H1 (cell line): ENCODE data around the gene KPNA3. TPM values are rescaled to one million over a fixed set of nuclear protein-coding genes. Genes with fewer than 3 reads are reported as not detected.

Experiments used
- CTCF ChIA-PET: fragments of 300-600 bp; sonication (Branson Sonifier 250); formaldehyde crosslinking; loops from one replicate; lab custom pipeline; 2021; ENCODE audit not compliant: partially characterized antibody; lab: Charles Lee
- POLR2A ChIA-PET: fragments of 300-600 bp; sonication (Branson Sonifier 250); formaldehyde crosslinking; loops from one replicate; lab custom pipeline; 2021; ENCODE audit warnings: inconsistent platforms; ENCODE audit not compliant: partially characterized antibody; lab: Charles Lee
- DNase-seq, 2 experiments: peaks; one replicate each; pipeline versions ENCODE4 v3.0.0 to v3.0.0-alpha.2; 2010 to 2022; ENCODE audit warnings: low spot score in 2 of 2, low read depth in 1 of 2, mixed read lengths in 1 of 2
- FAIRE-seq: peaks from 2 replicates; lab custom pipeline; 2011; peaks lifted over from hg19 to GRCh38; lab: Jason Lieb, UNC
- H2AFZ ChIP-seq: 2 replicates; pipeline ENCODE4 v1.8.1; 2012; ENCODE audit warnings: low read length, inconsistent platforms
- H2AK5ac ChIP-seq: 2 replicates; pipeline ENCODE4 v1.6.1; 2013; ENCODE audit warnings: low read depth, low read length
- H2BK120ac ChIP-seq: replicated peaks from 2 replicates; pipeline ENCODE3; 2013; ENCODE audit warnings: low read depth, low read length, inconsistent platforms
- H2BK12ac ChIP-seq: 2 replicates; pipeline ENCODE4 v1.6.1; 2013; ENCODE audit warnings: low read depth, low read length
- H2BK15ac ChIP-seq: 2 replicates; pipeline ENCODE4 v1.6.1; 2013; ENCODE audit warnings: low read length
- H2BK20ac ChIP-seq: 2 replicates; pipeline ENCODE4 v1.6.1; 2013; ENCODE audit warnings: low read length
- H2BK5ac ChIP-seq: 2 replicates; pipeline ENCODE4 v1.6.1; 2013; ENCODE audit warnings: low read depth, low read length
- H3K14ac ChIP-seq: 2 replicates; pipeline ENCODE4 v1.6.1; 2013; ENCODE audit warnings: inconsistent platforms; ENCODE audit not compliant: insufficient read length
- H3K18ac ChIP-seq: 2 replicates; pipeline ENCODE4 v1.6.1; 2013; ENCODE audit warnings: low read length; ENCODE audit errors: extremely low read depth
- H3K23ac ChIP-seq: 2 replicates; pipeline ENCODE4 v1.6.1; 2013; ENCODE audit warnings: inconsistent platforms; ENCODE audit not compliant: insufficient read length
- H3K23me2 ChIP-seq: 2 replicates; pipeline ENCODE4 v1.6.1; 2013; ENCODE audit warnings: low read depth, low read length
- H3K27ac ChIP-seq: 2 replicates; pipeline ENCODE4 v1.6.1; 2011; ENCODE audit warnings: low read depth, low read length, inconsistent platforms
- H3K27me3 ChIP-seq, 4 experiments: replicated peaks in 1 of 4; 1 replicate in 1 of 4; 2 replicates in 3 of 4; pipeline versions ENCODE4 v1.6.1 to v1.8.1; 2011 to 2013; ENCODE audit warnings: low read length in 3 of 4, mild to moderate bottlenecking in 3 of 4, inconsistent platforms in 2 of 4, mixed read lengths in 2 of 4, moderate library complexity in 1 of 4; ENCODE audit not compliant: control insufficient read depth in 3 of 4, insufficient read depth in 3 of 4; ENCODE audit errors: extremely low read depth in 1 of 4
- H3K36me3 ChIP-seq, 4 experiments: 2 replicates each; pipeline versions ENCODE4 v1.6.1 to v1.8.1; 2011 to 2013; ENCODE audit warnings: mild to moderate bottlenecking in 4 of 4, low read length in 3 of 4, moderate library complexity in 2 of 4, control low read depth in 1 of 4, inconsistent platforms in 1 of 4; ENCODE audit not compliant: insufficient read depth in 4 of 4, control insufficient read depth in 2 of 4
- H3K4ac ChIP-seq: replicated peaks from 2 replicates; pipeline ENCODE3; 2013; ENCODE audit warnings: low read length, low read depth, mixed read lengths, inconsistent platforms; ENCODE audit not compliant: insufficient read length
- H3K4me1 ChIP-seq, 4 experiments: replicated peaks in 1 of 4; 1 replicate in 1 of 4; 2 replicates in 3 of 4; pipeline versions ENCODE4 v1.6.1 to v1.8.1; 2011 to 2013; ENCODE audit warnings: low read length in 3 of 4, inconsistent platforms in 2 of 4, mixed read lengths in 1 of 4; ENCODE audit not compliant: insufficient read depth in 4 of 4, control insufficient read depth in 3 of 4
- H3K4me2 ChIP-seq, 2 experiments: 2 replicates each; pipeline versions ENCODE4 v1.6.1 to v1.8.1; 2011 to 2013; ENCODE audit warnings: low read depth in 2 of 2, low read length in 2 of 2, control low read depth in 1 of 2, inconsistent platforms in 1 of 2, mild to moderate bottlenecking in 1 of 2; ENCODE audit not compliant: insufficient read depth in 1 of 2
- H3K4me3 ChIP-seq, 4 experiments: fragments of 200-600, 300-600 bp in 1 of 4; sonication (generic), shearing (Covaris generic), sonication (Bioruptor Twin) in 1 of 4; 2 replicates each; pipeline versions ENCODE4 v1.5.1 to v1.8.1; 2011 to 2016; ENCODE audit warnings: low read length in 4 of 4, low read depth in 3 of 4, control low read depth in 2 of 4, inconsistent platforms in 2 of 4, mild to moderate bottlenecking in 2 of 4, mixed read lengths in 1 of 4, moderate library complexity in 1 of 4; ENCODE audit not compliant: insufficient read depth in 2 of 4; ENCODE audit errors: extremely low read depth in 1 of 4
- H3K56ac ChIP-seq: replicated peaks from 2 replicates; pipeline ENCODE3; 2013; ENCODE audit warnings: low read depth, mild to moderate bottlenecking, mixed read lengths, low read length, inconsistent platforms; ENCODE audit not compliant: insufficient read length
- H3K79me1 ChIP-seq: 2 replicates; pipeline ENCODE4 v1.6.1; 2013; ENCODE audit warnings: low read depth, low read length, control low read depth
- H3K79me2 ChIP-seq, 2 experiments: 2 replicates each; pipeline versions ENCODE4 v1.6.1 to v1.8.1; 2012 to 2013; ENCODE audit warnings: low read length in 2 of 2, mild to moderate bottlenecking in 2 of 2, inconsistent platforms in 1 of 2; ENCODE audit not compliant: insufficient read depth in 2 of 2, control insufficient read depth in 1 of 2
- H3K9ac ChIP-seq, 4 experiments: replicated peaks in 1 of 4; 1 replicate in 1 of 4; 2 replicates in 3 of 4; pipeline versions ENCODE4 v1.6.1 to v1.8.1; 2011 to 2013; ENCODE audit warnings: low read depth in 3 of 4, low read length in 3 of 4, control low read depth in 2 of 4, mild to moderate bottlenecking in 2 of 4, moderate library complexity in 2 of 4, inconsistent platforms in 1 of 4; ENCODE audit errors: extremely low read depth in 1 of 4
- H3K9me3 ChIP-seq, 2 experiments: 2 replicates each; pipeline versions ENCODE4 v1.6.1 to v1.8.1; 2012 to 2013; ENCODE audit warnings: mild to moderate bottlenecking in 2 of 2, moderate library complexity in 2 of 2, control low read depth in 1 of 2, inconsistent platforms in 1 of 2, low read depth in 1 of 2, low read length in 1 of 2, mixed read lengths in 1 of 2; ENCODE audit not compliant: insufficient read depth in 2 of 2
- H4K20me1 ChIP-seq, 2 experiments: replicated peaks in 1 of 2; 2 replicates each; pipeline versions ENCODE3 to v1.8.1; 2011 to 2013; ENCODE audit warnings: inconsistent platforms in 2 of 2, low read length in 2 of 2, mild to moderate bottlenecking in 1 of 2; ENCODE audit not compliant: insufficient read depth in 2 of 2, control insufficient read depth in 1 of 2
- H4K5ac ChIP-seq: 2 replicates; pipeline ENCODE4 v1.6.1; 2013; ENCODE audit warnings: low read length, low read depth, mixed read lengths, inconsistent platforms; ENCODE audit not compliant: insufficient read length
- H4K8ac ChIP-seq: 2 replicates; pipeline ENCODE4 v1.8.0; 2013; ENCODE audit warnings: mild to moderate bottlenecking, moderate library complexity, low read length, inconsistent platforms; ENCODE audit not compliant: insufficient read depth; ENCODE audit errors: extremely low read depth
- H4K91ac ChIP-seq: replicated peaks from 2 replicates; pipeline ENCODE3; 2013; ENCODE audit warnings: low read length, mixed read lengths, inconsistent platforms; ENCODE audit not compliant: insufficient read length
- ASH2L ChIP-seq: fragments of 200-600, 300-600 bp; sonication (generic); IDR thresholded peaks from one replicate; pipeline ENCODE4 v1.7.1; 2017; ENCODE audit warnings: low read length
- BRCA1 ChIP-seq: IDR thresholded peaks from 2 replicates; pipeline ENCODE4 v1.6.1; 2012; ENCODE audit warnings: low read depth, low read length, improper control_type of control experiment
- CBX5 ChIP-seq: fragments of 300-800, 300-1000 bp; sonication (generic); IDR thresholded peaks from 2 replicates; pipeline ENCODE4 v1.7.1; 2016; ENCODE audit warnings: antibody characterized with exemption, low read length, low read depth
- CREB1 ChIP-seq: IDR thresholded peaks from 2 replicates; pipeline ENCODE4 v1.6.1; 2012; ENCODE audit warnings: inconsistent platforms
- CTCF ChIP-seq, 3 experiments: IDR thresholded peaks; 1 replicate in 2 of 3; 2 replicates in 1 of 3; pipeline versions ENCODE4 v1.5.1 to v1.6.1; 2011; ENCODE audit warnings: low read length in 3 of 3, mild to moderate bottlenecking in 3 of 3, inconsistent platforms in 2 of 3, low read depth in 1 of 3, moderate library complexity in 1 of 3; ENCODE audit not compliant: insufficient read depth in 1 of 3; ENCODE audit errors: control extremely low read depth in 1 of 3
- NRF1 ChIP-seq: IDR thresholded peaks from 2 replicates; pipeline ENCODE4 v1.6.1; 2011; ENCODE audit warnings: mild to moderate bottlenecking, low read depth, low read length, improper control_type of control experiment
- RAD21 ChIP-seq, 2 experiments: IDR thresholded peaks in 1 of 2; conservative IDR thresholded peaks in 1 of 2; 2 replicates each; pipeline ENCODE4 v1.6.1; 2011; ENCODE audit warnings: low read depth in 2 of 2, low read length in 2 of 2, improper control_type of control experiment in 1 of 2, inconsistent platforms in 1 of 2, mild to moderate bottlenecking in 1 of 2, moderate library complexity in 1 of 2
- TAF1 ChIP-seq: IDR thresholded peaks from 2 replicates; pipeline ENCODE4 v1.6.1; 2011; ENCODE audit warnings: mild to moderate bottlenecking, low read depth, low read length
- TAF7 ChIP-seq: optimal IDR thresholded peaks from 2 replicates; pipeline ENCODE3; 2011; ENCODE audit warnings: low read depth, mild to moderate bottlenecking, inconsistent platforms, low read length, moderate library complexity, borderline replicate concordance
- WGBS, 2 experiments: shearing (Covaris generic) in 1 of 2; methylation state at CpG; one replicate each; pipeline versions ENCODE4 v1.1.6 to v1.1.7; 2013 to 2015; ENCODE audit warnings: low lambda C conversion rate in 2 of 2, mixed read lengths in 2 of 2, inconsistent platforms in 1 of 2, low coverage in 1 of 2, missing lambda C conversion rate in 1 of 2; ENCODE audit not compliant: insufficient replicate concordance in 2 of 2, insufficient coverage in 1 of 2, insufficient read length in 1 of 2; ENCODE audit errors: extremely low coverage in 1 of 2, missing lambda C conversion rate in 1 of 2; 5-methylcytosine and 5-hydroxymethylcytosine counted together
- polyA plus RNA-seq, 7 experiments: library from polyadenylated mRNA; depleted of rRNA in 3 of 7; stranded (reverse) in 5 of 7; unstranded in 2 of 7; fragments of >200 nt in 5 of 7; fragments of 200-250 nt in 2 of 7; gene quantifications; 1 replicate in 5 of 7; 2 replicates in 1 of 7; 4 replicates in 1 of 7; pipeline versions ENCODE4 v1.2.1 to v1.2.3, GENCODE V29; 2011 to 2013; ENCODE audit warnings: missing spikeins in 2 of 7, mixed read lengths in 2 of 7
- total RNA-seq: library from RNA; stranded (reverse); fragmentation: NEBNext Ultra II Directional; extraction: Animal tissue kit (Norgen Biotek cat#: 25700); gene quantifications from 2 replicates; pipeline ENCODE4 v1.2.1, GENCODE V29; 2021

KPNA3 gene
- total and polyA plus RNA-seq, 2 of the 8 experiments (the other 6 are each of a cell fraction or from before 2014, with no cell fraction given) = 21.4 to 63.2 TPM

- H2BK120ac ChIP-seq = no peak overlapping the region
- peaks cover 2 to 23% (median 16%) of the 10 kb centered on the region in 4 experiments; a peak in 7 of 8 replicates for H3K36me3 ChIP-seq
- no peak overlapping the region for H2BK5ac ChIP-seq
- H2BK20ac ChIP-seq = no peak overlapping the region
- TF ChIP-seq RAD21 (IDR thresholded peaks at IDR 0.05 in 1 of 2, conservative IDR thresholded peaks at IDR 0.05 in 1 of 2; ENCODE audit: low read depth in 2 of 2, low read length in 2 of 2) (no peak), TAF1 (no peak), CBX5 (no peak), NRF1 (no peak), TAF7 (no peak), CTCF (IDR thresholded peaks at IDR 0.05; ENCODE audit: control extremely low read depth in 1 of 3, insufficient read depth in 1 of 3, low read depth in 1 of 3, low read length in 3 of 3) (no peak), BRCA1 (no peak), ASH2L (no peak), CREB1 (no peak)
- 86% methylated on average over 1 of the region's 2 CpGs; no CpG with 5 or more reads in 1 of the 2 experiments for WGBS, 2 experiments
- ChIA-PET CTCF (interaction anchor here (1.1 to 4.0 kb wide), 7 partner anchors 10 to 307 kb away, joined by 3 to 16 read pairs (median 5); no protein-coding TSS in a partner anchor), POLR2A (no interaction called here)
- peaks cover 0 to 9% of the 10 kb centered on the region in 2 experiments for H4K20me1 ChIP-seq
- H3K4me3 ChIP-seq = no peak overlapping the region
- no peak overlapping the region for H4K8ac ChIP-seq
- no peak overlapping the region for H3K56ac ChIP-seq
- FAIRE-seq (no peak), DNase-seq (no peak)
- H4K5ac ChIP-seq = no peak overlapping the region
- H3K4me1 ChIP-seq = peaks cover 0 to 8% (median 0%) of the 10 kb centered on the region in 4 experiments; a peak in 2 of 7 replicates
- H3K4me2 ChIP-seq = no peak overlapping the region
- H3K4ac ChIP-seq = no peak overlapping the region
- peaks cover 0 to 4% of the 10 kb centered on the region in 2 experiments; a peak in 1 of 4 replicates for H3K79me2 ChIP-seq
- H3K27me3 ChIP-seq = no peaks in the 10 kb centered on the region
- no peaks in the 10 kb centered on the region for H3K79me1 ChIP-seq
- H3K9ac ChIP-seq = no peak overlapping the region
- no peak overlapping the region for H2AFZ ChIP-seq
- no peak overlapping the region for H2BK15ac ChIP-seq
- H4K91ac ChIP-seq = no peak overlapping the region
- H3K27ac ChIP-seq = no peak overlapping the region
- no peak overlapping the region for H2AK5ac ChIP-seq
- no peaks in the 10 kb centered on the region for H3K9me3 ChIP-seq
- no peak overlapping the region for H3K14ac ChIP-seq
- no peak overlapping the region for H2BK12ac ChIP-seq
- H3K18ac ChIP-seq = no peak overlapping the region
- H3K23me2 ChIP-seq = no peaks in the 10 kb centered on the region
- no peak overlapping the region for H3K23ac ChIP-seq
Measured at GRCh38 chr13:49667773-49668172, 124.7 kb downstream of the KPNA3 start.
